Kidney epithelial cell (primary cell): ENCODE results near the gene MGAT3. TPM values are rescaled to one million over a fixed set of nuclear protein-coding genes. Genes with fewer than 3 reads are reported as not detected.

Source experiments
- DNase-seq: peaks from one replicate; pipeline ENCODE4 v3.0.0-alpha.2; 2010; ENCODE audit warnings: low read depth
- H3K27me3 ChIP-seq: 2 replicates; pipeline ENCODE4 v1.6.0; 2011; ENCODE audit warnings: low read length; ENCODE audit not compliant: control insufficient read depth, insufficient read depth
- H3K36me3 ChIP-seq: 2 replicates; pipeline ENCODE4 v1.5.1; 2011; ENCODE audit warnings: low read length; ENCODE audit not compliant: control insufficient read depth, insufficient read depth
- H3K4me3 ChIP-seq: 2 replicates; pipeline ENCODE4 v1.5.1; 2011; ENCODE audit warnings: low read depth, mild to moderate bottlenecking, control low read depth, low read length
- total RNA-seq: library from RNA; depleted of rRNA; stranded (reverse); fragments of >200 nt; gene quantifications from 2 replicates; pipeline ENCODE4 v1.2.3, GENCODE V29; 2015
- TF ChIP-seq, protein P1 (sequence below): IDR thresholded peaks from 2 replicates; pipeline ENCODE4 v1.5.1; 2011; ENCODE audit warnings: mild to moderate bottlenecking, moderate library complexity, low read length, control low read depth, inconsistent platforms; ENCODE audit not compliant: insufficient read depth, poor library complexity, severe bottlenecking

The MGAT3 gene
- total RNA-seq, 1 donor from 2014 or later, result 4.1 TPM

DNA sequence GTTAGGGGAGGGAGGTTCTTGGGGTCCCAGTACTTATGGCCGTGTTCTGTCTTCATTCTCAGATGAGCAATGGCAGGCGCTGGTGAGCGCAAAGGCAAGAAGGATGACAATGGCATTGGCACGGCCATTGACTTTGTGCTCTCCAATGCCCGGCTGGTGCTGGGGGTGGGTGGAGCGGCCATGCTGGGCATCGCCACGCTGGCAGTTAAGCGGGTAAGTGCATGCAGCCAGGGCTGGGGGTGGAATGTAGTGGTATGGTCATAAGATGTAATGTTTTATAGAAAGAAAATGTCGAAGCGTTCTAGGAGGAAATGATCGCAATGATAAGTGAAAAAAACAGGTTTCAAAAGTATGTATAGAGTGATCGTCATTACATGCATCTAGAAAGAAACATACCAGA, 54.4 kb downstream of the MGAT3 start:
- TF ChIP-seq, protein P1, sequence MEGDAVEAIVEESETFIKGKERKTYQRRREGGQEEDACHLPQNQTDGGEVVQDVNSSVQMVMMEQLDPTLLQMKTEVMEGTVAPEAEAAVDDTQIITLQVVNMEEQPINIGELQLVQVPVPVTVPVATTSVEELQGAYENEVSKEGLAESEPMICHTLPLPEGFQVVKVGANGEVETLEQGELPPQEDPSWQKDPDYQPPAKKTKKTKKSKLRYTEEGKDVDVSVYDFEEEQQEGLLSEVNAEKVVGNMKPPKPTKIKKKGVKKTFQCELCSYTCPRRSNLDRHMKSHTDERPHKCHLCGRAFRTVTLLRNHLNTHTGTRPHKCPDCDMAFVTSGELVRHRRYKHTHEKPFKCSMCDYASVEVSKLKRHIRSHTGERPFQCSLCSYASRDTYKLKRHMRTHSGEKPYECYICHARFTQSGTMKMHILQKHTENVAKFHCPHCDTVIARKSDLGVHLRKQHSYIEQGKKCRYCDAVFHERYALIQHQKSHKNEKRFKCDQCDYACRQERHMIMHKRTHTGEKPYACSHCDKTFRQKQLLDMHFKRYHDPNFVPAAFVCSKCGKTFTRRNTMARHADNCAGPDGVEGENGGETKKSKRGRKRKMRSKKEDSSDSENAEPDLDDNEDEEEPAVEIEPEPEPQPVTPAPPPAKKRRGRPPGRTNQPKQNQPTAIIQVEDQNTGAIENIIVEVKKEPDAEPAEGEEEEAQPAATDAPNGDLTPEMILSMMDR, result no peak
- Histone ChIP-seq H3K27me3 (no peaks in the 10 kb centered on the region), H3K4me3 (no peak overlapping the region), H3K36me3 (peaks cover 4% of the 10 kb centered on the region)
- no peak for DNase-seq

DNA sequence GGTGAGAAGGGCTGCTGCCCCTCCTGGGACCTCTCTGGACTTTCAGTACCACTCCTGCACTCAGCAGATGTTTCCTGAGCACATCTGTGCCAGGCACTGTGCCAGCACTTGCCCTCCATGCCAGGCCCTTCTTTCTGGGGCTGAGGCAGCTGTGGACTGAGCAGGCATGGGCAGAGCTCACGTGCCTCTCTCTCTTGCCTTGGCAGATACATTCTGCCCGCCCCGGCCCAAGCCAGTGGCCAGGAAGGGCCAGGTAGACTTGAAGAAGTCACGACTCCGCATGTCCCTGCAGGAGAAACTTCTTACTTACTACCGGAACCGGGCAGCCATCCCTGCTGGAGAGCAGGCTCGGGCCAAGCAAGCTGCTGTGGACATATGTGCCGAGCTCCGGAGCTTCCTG, 55.2 kb downstream of the MGAT3 start:
- Histone ChIP-seq H3K36me3 (peaks cover 4% of the 10 kb centered on the region), H3K27me3 (no peaks in the 10 kb centered on the region), H3K4me3 (no peak overlapping the region)
- no peak for DNase-seq
- TF ChIP-seq, protein P1, result no peak

DNA sequence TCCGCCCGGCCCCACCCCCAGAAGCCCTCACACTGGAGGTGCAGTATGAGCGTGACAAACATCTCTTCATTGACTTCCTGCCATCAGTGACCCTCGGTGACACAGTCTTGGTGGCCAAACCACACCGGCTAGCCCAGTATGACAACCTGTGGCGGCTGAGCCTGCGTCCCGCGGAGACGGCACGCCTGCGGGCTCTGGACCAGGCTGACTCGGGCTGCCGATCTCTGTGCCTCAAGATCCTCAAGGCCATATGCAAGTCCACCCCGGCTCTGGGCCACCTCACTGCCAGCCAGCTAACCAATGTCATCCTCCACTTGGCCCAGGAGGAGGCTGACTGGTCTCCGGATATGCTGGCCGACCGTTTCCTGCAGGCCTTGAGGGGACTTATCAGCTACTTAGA, 57.0 kb downstream of the MGAT3 start:
- H3K27me3 ChIP-seq, result no peaks in the 10 kb centered on the region
- no peak overlapping the region for H3K4me3 ChIP-seq
- no peak for DNase-seq
- H3K36me3 ChIP-seq, result peaks cover 4% of the 10 kb centered on the region
- TF ChIP-seq, protein P1, result no peak

DNA sequence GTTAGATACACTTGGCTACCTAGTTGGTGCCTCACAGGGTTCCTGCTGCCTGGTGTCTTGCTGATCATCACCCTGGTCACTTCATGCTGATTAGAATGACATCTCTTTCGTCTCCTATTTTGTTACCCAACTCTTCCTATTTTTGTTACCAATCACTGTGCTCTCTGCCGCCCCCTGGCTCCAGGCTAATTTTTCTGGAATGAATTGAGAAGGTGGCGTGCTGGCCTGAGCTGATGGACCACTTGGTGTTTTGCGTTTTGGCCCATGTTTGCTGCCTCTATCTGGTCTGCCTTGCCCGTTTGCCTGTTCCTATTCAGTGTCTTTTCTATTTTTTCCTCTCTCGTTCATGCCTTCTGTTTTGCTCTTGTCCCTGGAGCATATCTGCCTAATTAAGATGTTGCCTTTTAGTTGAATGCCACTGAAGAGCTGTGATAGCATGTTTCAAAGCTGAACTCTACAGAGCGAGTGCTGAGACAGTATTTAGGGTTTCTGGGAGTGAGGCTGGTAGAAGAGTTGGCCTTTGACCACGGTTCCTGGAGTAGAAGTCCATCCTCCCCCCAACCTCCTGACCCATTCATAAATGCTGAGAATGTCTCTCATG, 57.7 kb downstream of the MGAT3 start:
- Histone ChIP-seq H3K36me3 (peaks cover 4% of the 10 kb centered on the region), H3K27me3 (no peaks in the 10 kb centered on the region), H3K4me3 (no peak overlapping the region)
- DNase-seq, result no peak
- TF ChIP-seq, protein P1, result peak; percentile 81

DNA sequence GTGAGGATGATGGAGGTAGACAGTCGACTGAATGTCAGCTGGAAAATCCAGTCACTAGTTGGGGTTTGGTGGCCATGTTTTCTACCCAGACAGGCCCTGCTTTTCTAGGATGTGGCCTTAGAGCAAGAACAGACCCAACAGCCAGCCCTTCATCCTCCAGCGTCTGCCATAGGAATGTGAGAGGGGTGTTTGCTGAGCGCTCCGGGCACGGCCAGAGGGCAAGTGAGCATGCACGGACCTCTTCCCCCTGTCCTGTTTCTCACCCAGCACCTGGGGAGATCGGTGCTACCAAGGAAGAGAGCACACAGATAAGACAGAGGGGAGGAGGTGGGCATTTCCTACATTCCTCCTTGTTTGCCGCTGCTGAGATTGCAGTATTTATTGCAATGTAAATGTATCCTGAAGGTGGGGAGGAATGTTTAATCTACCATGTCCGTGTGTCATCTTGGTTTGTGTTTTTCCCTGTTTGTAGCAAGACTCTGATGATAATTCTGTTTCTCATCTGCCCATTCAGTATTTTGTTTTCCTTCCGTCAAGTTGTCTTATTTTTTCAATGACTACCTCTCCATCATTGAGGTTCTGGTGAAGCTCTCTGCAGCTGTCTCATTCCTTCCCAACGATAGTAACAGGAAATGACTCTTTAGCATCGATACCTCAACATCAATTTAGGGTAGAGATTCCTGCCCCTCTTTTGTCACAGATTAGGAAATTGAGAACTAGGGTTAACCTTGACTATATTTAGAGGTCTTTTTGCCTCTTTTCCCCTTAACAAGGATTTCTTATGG, 58.6 kb downstream of the MGAT3 start:
- Histone ChIP-seq H3K4me3 (no peak overlapping the region), H3K27me3 (no peaks in the 10 kb centered on the region), H3K36me3 (peaks cover 4% of the 10 kb centered on the region)
- TF ChIP-seq, protein P1, result no peak
- DNase-seq, result no peak
